Measurements from ENCODE around the gene PCDHGC5.

DNA sequence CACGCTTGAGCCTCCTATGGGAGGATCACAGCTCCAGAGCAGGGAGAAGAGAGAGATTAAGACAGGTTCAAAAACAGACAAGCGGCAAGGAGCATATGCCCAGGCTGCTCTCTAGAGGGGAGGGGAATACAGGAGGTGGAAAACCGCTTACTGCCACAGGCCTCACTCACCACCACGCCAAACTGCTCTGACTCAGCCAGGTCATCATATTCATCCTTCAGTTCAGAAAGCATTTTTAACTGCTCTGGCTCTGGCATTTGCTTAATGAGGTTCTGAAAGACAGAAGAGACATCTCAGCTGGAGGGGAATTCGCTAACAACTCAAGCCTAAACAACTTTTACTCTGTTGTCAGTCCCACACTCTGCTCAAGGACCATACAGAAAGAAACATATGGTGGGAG lies 40.1 kb downstream of the PCDHGC5 start:
- TF ChIP-seq, protein P1, sequence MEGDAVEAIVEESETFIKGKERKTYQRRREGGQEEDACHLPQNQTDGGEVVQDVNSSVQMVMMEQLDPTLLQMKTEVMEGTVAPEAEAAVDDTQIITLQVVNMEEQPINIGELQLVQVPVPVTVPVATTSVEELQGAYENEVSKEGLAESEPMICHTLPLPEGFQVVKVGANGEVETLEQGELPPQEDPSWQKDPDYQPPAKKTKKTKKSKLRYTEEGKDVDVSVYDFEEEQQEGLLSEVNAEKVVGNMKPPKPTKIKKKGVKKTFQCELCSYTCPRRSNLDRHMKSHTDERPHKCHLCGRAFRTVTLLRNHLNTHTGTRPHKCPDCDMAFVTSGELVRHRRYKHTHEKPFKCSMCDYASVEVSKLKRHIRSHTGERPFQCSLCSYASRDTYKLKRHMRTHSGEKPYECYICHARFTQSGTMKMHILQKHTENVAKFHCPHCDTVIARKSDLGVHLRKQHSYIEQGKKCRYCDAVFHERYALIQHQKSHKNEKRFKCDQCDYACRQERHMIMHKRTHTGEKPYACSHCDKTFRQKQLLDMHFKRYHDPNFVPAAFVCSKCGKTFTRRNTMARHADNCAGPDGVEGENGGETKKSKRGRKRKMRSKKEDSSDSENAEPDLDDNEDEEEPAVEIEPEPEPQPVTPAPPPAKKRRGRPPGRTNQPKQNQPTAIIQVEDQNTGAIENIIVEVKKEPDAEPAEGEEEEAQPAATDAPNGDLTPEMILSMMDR (IDR thresholded peaks at IDR 0.05; ENCODE audit: insufficient read depth, low read depth, low read length) = no peak
- no peak for TF ChIP-seq EZH2 (IDR thresholded peaks at IDR 0.05; ENCODE audit: insufficient read depth, low read length)
